ENCODE data around the gene DAPL1.

The DAPL1 gene

DNA sequence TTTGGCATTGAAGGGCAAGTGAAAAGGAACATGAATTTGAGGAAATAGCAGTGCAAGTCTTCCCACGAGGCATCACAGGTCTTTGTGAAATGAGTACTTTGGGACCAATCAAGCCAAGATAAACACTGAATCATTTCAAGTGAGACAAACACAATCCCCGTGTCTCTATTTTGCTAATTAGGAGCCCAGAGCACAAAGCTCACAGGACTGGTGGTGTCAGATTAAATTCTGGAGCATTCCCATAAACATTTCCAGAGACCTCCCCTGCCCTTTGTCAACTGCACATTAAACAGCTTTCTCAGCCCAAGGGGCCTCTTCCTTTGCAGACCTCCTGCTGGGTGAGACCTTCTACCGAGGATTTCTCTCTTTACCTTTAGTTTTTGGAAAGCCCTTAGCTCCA, 50.7 kb downstream of the DAPL1 start (continued):
- TF ChIP-seq, protein P1, sequence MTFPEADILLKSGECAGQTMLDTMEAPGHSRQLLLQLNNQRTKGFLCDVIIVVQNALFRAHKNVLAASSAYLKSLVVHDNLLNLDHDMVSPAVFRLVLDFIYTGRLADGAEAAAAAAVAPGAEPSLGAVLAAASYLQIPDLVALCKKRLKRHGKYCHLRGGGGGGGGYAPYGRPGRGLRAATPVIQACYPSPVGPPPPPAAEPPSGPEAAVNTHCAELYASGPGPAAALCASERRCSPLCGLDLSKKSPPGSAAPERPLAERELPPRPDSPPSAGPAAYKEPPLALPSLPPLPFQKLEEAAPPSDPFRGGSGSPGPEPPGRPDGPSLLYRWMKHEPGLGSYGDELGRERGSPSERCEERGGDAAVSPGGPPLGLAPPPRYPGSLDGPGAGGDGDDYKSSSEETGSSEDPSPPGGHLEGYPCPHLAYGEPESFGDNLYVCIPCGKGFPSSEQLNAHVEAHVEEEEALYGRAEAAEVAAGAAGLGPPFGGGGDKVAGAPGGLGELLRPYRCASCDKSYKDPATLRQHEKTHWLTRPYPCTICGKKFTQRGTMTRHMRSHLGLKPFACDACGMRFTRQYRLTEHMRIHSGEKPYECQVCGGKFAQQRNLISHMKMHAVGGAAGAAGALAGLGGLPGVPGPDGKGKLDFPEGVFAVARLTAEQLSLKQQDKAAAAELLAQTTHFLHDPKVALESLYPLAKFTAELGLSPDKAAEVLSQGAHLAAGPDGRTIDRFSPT (tag by site-specific recombination; IDR thresholded peaks at IDR 0.05), result peak; percentile 47; the same call in 1 of the 2 replicates
- TF ChIP-seq ZNF404 (tag by site-specific recombination; IDR thresholded peaks at IDR 0.05) (no peak), ZNF561 (tag by site-specific recombination; IDR thresholded peaks at IDR 0.05; ENCODE audit: borderline replicate concordance) (0 out of 2 replicates have a peak, but pooled peaks have one; percentile 38), ZNF660 (tag by site-specific recombination; IDR thresholded peaks at IDR 0.05) (no peak), GFI1B (tag by site-specific recombination; IDR thresholded peaks at IDR 0.05) (no peak), YY1 (tag by site-specific recombination; IDR thresholded peaks at IDR 0.05) (no peak), ZNF302 (tag by site-specific recombination; IDR thresholded peaks at IDR 0.05; ENCODE audit: low read depth) (no peak), KLF9 (tag by site-specific recombination; IDR thresholded peaks at IDR 0.05; ENCODE audit: low read depth) (no peak), ZBTB8A (tag by site-specific recombination; IDR thresholded peaks at IDR 0.05) (0 out of 2 replicates have a peak, but pooled peaks have one; percentile 21), KLF10 (tag by site-specific recombination; IDR thresholded peaks at IDR 0.05) (no peak), ZNF585B (tag by site-specific recombination; IDR thresholded peaks at IDR 0.05) (no peak), ZNF600 (tag by site-specific recombination; IDR thresholded peaks at IDR 0.05) (peak; percentile 15; the same call in 1 of the 2 replicates), ZNF843 (tag by site-specific recombination; IDR thresholded peaks at IDR 0.05) (peak; percentile 82), ZNF2 (tag by site-specific recombination; IDR thresholded peaks at IDR 0.05) (no peak), ZNF560 (tag by site-specific recombination; IDR thresholded peaks at IDR 0.05; ENCODE audit: borderline replicate concordance) (no peak), ZNF10 (tag by site-specific recombination; IDR thresholded peaks at IDR 0.05) (no peak), ZNF558 (tag by site-specific recombination; IDR thresholded peaks at IDR 0.05) (0 out of 2 replicates have a peak, but pooled peaks have one; percentile 15), MYNN (tag by site-specific recombination; IDR thresholded peaks at IDR 0.05; ENCODE audit: borderline replicate concordance) (no peak), SP3 (tag by site-specific recombination; IDR thresholded peaks at IDR 0.05) (no peak), ZNF830 (tag by site-specific recombination; IDR thresholded peaks at IDR 0.05; ENCODE audit: low read depth) (no peak), ZBTB17 (tag by site-specific recombination; IDR thresholded peaks at IDR 0.05) (peak; percentile 77), ZEB2 (tag by site-specific recombination; IDR thresholded peaks at IDR 0.05) (no peak), TRIM28 (IDR thresholded peaks at IDR 0.05; ENCODE audit: borderline replicate concordance, low read length) (peak; percentile 67; the same call in 1 of the 2 replicates), ZNF184 (tag by site-specific recombination; IDR thresholded peaks at IDR 0.05) (no peak)
- TF ChIP-seq, protein P2, sequence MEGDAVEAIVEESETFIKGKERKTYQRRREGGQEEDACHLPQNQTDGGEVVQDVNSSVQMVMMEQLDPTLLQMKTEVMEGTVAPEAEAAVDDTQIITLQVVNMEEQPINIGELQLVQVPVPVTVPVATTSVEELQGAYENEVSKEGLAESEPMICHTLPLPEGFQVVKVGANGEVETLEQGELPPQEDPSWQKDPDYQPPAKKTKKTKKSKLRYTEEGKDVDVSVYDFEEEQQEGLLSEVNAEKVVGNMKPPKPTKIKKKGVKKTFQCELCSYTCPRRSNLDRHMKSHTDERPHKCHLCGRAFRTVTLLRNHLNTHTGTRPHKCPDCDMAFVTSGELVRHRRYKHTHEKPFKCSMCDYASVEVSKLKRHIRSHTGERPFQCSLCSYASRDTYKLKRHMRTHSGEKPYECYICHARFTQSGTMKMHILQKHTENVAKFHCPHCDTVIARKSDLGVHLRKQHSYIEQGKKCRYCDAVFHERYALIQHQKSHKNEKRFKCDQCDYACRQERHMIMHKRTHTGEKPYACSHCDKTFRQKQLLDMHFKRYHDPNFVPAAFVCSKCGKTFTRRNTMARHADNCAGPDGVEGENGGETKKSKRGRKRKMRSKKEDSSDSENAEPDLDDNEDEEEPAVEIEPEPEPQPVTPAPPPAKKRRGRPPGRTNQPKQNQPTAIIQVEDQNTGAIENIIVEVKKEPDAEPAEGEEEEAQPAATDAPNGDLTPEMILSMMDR (tag by site-specific recombination; IDR thresholded peaks at IDR 0.05), result no peak
- TF ChIP-seq, protein P3, sequence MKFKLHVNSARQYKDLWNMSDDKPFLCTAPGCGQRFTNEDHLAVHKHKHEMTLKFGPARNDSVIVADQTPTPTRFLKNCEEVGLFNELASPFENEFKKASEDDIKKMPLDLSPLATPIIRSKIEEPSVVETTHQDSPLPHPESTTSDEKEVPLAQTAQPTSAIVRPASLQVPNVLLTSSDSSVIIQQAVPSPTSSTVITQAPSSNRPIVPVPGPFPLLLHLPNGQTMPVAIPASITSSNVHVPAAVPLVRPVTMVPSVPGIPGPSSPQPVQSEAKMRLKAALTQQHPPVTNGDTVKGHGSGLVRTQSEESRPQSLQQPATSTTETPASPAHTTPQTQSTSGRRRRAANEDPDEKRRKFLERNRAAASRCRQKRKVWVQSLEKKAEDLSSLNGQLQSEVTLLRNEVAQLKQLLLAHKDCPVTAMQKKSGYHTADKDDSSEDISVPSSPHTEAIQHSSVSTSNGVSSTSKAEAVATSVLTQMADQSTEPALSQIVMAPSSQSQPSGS (tag by site-specific recombination; IDR thresholded peaks at IDR 0.05; ENCODE audit: low read depth), result no peak
- TF ChIP-seq, protein P4, sequence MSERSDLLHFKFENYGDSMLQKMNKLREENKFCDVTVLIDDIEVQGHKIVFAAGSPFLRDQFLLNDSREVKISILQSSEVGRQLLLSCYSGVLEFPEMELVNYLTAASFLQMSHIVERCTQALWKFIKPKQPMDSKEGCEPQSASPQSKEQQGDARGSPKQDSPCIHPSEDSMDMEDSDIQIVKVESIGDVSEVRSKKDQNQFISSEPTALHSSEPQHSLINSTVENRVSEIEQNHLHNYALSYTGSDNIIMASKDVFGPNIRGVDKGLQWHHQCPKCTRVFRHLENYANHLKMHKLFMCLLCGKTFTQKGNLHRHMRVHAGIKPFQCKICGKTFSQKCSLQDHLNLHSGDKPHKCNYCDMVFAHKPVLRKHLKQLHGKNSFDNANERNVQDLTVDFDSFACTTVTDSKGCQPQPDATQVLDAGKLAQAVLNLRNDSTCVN (tag by site-specific recombination; optimal IDR thresholded peaks at IDR 0.05), result no peak
- TF ChIP-seq, protein P5, sequence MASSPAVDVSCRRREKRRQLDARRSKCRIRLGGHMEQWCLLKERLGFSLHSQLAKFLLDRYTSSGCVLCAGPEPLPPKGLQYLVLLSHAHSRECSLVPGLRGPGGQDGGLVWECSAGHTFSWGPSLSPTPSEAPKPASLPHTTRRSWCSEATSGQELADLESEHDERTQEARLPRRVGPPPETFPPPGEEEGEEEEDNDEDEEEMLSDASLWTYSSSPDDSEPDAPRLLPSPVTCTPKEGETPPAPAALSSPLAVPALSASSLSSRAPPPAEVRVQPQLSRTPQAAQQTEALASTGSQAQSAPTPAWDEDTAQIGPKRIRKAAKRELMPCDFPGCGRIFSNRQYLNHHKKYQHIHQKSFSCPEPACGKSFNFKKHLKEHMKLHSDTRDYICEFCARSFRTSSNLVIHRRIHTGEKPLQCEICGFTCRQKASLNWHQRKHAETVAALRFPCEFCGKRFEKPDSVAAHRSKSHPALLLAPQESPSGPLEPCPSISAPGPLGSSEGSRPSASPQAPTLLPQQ (tag by site-specific recombination; IDR thresholded peaks at IDR 0.05), result 0 out of 2 replicates have a peak, but pooled peaks have one; percentile 18
- TF ChIP-seq, protein P6, sequence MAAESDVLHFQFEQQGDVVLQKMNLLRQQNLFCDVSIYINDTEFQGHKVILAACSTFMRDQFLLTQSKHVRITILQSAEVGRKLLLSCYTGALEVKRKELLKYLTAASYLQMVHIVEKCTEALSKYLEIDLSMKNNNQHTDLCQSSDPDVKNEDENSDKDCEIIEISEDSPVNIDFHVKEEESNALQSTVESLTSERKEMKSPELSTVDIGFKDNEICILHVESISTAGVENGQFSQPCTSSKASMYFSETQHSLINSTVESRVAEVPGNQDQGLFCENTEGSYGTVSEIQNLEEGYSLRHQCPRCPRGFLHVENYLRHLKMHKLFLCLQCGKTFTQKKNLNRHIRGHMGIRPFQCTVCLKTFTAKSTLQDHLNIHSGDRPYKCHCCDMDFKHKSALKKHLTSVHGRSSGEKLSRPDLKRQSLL (tag by site-specific recombination; IDR thresholded peaks at IDR 0.05), result peak; percentile 88
- TF ChIP-seq, protein P7, sequence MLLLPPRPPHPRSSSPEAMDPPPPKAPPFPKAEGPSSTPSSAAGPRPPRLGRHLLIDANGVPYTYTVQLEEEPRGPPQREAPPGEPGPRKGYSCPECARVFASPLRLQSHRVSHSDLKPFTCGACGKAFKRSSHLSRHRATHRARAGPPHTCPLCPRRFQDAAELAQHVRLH (tag by site-specific recombination; IDR thresholded peaks at IDR 0.05), result no peak
